ENCODE measurements around the gene SYTL3.

Gene SYTL3

DNA sequence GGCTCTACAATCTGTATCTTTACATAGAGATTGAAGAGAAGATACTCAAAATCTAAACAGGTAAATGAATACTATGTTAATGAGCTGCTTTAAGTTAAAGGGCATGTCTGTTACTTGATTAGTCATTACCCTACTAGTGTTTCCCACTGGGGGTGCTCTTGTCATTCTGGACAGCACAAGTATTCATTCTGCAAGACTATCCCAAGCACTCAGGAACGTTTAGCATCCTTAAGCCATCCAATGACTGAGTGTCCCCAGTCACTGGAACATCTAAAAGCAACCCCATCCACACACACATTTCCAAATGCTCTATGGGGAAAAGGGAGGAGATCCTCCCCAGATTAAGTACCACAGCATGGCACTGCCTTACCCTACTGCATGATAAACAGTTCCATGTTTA, 143.6 kb downstream of the SYTL3 start:
- no peak for DNase-seq (ENCODE audit: low spot score)

DNA sequence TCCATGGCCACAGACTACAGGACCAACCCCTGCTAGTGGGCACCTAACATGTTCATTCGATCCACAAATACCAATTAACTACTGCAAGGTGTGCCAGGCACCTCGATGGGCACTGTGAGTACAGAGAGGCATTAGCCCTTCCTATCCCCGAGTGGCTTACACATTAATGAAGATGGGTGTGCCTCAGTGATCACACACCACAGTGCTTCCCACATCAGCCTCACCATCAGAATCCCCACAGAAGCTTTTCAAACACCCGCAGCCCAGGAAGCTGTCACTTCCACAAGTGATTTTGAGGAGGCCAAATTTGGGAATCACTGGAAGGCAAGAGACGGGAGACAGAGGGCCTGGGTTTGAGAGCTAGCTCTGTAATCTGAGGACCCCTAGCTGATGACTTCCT, 145.7 kb downstream of the SYTL3 start:
- no peak for DNase-seq (ENCODE audit: low spot score)

DNA sequence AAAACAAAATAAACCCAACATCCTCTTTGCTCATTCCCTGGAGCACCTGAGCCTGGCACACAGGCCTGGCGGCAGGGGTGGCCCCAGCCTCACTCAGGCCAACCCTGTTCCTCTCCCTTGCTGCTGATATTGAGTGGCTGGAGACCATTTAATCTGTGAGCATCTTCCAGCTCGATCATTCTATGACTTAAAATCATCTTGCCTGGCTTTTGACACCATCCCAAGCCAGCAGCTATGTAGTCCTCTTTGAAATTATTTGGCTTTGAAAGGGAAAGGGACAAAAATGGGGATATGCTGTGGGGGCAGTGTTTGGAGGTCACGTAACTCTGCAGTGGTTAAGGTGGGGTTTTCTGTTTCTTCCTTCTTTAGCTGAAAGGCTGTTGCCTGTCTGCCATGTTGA, 146.5 kb downstream of the SYTL3 start:
- DNase-seq (ENCODE audit: low spot score) = no peak

DNA sequence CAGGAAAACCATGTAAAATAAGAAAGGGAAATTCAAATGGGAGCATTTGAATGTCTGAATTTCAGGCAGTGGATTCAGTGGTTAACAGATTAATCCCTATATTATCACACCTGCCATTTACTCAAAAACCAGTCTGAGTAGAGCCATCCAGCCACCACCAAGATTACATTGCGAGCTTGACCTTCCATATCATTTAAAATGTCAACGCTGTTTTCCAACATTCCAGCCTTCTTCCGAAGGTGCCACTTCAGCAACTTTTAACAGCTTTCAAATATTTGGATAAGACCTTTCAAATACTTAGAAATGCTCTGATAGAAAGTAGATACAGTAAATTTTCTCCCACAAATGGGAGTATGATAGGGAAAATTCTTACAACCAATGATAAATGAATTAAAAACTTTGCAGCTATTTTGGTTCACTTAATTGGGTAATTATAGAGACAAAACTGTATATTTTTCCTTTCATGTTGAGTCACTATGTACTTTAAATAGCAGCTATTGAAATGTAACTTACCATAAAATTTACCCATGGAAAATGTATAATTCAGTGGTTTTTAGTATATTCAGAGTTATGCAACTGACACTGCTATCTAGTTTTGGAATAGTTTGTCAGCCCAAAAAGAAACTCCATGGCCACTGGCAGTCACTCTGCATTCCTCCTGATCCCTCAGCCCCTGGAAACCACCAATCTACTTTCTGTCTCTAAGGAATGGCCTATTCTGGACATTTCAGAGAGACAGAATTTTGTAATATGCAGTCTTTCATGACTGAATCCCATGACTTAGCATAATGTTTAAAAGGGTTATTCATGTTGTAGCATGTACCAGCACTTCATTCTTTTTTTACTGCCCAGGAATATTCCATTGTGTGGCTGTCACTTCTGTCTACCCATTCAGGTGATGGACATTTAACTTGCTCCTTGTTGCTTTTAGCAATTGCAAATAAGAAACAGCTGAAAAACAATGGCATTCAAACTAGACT, 147.8 kb downstream of the SYTL3 start:
- no peak for DNase-seq (ENCODE audit: low spot score)

DNA sequence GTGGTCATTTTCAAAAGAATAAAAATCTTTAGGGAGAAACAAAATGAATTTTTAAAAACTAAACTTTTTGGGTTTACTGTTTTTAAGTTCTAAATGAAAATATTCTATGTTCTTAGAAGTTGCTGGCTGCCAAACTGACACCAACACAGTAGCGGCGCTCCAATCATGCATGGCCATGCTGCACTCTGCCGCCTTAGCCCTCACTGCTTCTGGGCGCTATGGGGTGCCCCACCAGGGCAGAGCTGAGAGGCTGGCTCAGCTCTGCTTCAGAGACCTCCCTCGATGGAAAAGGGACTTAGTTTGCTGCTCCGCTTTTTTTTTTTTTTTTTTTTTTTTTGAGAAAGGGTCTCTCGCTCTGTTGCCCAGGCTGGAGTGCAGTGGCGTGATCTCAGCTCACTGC, 148.5 kb downstream of the SYTL3 start:
- DNase-seq (ENCODE audit: low spot score) = no peak

DNA sequence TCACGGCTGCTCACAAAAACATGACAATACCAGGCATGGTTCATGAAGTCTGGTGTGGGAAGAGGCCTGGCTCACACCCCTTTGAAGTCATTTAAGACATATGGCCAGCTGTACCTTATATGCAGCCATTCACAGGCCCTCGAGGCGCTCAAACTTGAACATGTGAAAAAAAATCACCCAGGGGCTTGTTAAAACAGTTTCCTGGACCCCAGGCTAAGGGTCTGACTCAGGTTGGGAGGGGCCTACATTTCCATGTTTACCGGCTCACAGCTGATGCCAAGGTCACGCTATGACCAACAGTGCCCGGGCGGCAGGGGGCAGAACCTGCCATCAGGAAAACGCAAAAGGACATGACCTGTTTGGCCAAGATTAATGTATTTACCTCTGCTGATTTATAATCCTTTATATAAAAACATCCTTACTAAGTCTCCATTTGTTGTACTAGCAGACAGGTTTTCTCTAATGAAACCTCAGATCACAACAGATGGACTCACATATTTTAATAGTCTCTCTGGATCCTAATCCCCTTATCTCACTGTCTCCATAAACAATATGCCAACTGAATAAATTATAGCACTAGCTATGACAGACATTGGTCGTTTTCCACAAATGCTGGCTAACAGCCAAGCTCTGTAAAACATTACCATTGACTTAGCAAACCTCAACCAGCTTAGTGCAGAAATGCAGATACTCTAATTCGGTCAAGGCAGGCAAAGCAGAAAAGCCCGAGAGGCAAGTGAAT, 149.4 kb downstream of the SYTL3 start:
- peak; percentile 53 for DNase-seq (ENCODE audit: low spot score)

DNA sequence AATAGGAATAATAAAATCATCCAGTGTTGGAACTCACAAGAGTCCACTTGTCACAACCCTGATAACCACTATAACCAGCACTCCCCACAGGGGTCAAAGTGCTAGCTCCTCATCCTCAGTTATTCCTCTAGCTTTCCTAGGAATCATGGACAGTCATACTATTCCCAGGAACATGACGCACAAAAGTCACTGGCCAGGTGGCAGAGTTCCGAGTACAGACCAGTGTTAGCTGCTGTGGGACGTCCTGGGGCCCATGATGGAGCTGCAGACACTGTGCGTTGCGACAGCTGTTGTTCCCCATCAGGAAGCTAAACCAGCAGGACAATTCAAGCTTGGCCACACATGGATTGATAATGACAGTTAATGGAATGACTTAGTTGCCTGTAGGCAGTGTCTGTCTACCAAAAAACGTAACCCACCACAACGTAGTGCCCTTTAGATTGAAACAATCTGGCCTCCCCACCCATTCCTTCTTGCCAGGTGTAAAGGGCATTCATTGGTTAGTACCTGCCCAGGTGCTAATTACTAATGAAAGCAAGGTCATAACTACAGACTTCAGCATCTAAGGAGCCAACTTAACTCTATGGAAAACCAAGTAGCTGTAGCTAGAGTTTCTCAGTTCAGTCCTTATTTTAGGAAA, 151.9 kb downstream of the SYTL3 start:
- DNase-seq (ENCODE audit: low spot score) = no peak

DNA sequence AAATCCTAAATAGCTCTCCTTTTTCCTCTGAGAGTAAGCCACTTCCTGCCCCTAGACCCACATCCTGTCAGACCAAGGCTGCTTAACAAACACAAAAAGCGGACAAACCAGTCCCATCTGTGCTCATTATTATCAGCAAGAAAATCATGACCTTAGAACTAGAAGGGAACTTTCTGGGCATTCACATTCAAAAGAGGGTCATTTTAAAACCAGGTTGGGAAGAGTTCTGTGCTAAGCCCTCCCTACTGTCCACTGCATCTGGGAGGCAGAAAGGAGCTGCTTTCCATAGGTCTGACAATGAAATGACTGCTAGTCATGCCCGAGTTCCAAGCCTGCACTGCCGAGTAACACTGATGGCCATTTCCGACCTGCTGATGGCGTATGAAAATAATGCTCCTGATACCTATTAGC, 153.9 kb downstream of the SYTL3 start:
- DNase-seq (ENCODE audit: low spot score) = peak; percentile 36

DNA sequence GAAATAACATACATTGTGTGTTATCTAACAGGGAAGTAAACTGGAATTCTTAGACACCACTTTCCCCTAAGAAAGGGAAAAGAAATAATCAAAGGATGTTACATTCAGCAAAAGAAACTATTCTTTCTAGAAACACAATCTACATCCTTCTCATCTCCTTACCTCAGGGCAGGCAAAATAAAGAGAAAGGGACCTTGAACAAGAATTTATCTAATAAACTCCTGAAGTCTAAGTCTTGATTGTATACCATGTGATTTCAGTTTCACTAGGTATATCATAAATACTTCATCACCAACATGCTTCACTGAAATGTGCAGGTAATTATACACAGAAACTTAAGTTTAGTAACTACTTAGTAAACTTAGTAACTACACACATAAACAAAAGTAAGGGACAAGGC, 154.4 kb downstream of the SYTL3 start:
- no peak for DNase-seq (ENCODE audit: low spot score)

DNA sequence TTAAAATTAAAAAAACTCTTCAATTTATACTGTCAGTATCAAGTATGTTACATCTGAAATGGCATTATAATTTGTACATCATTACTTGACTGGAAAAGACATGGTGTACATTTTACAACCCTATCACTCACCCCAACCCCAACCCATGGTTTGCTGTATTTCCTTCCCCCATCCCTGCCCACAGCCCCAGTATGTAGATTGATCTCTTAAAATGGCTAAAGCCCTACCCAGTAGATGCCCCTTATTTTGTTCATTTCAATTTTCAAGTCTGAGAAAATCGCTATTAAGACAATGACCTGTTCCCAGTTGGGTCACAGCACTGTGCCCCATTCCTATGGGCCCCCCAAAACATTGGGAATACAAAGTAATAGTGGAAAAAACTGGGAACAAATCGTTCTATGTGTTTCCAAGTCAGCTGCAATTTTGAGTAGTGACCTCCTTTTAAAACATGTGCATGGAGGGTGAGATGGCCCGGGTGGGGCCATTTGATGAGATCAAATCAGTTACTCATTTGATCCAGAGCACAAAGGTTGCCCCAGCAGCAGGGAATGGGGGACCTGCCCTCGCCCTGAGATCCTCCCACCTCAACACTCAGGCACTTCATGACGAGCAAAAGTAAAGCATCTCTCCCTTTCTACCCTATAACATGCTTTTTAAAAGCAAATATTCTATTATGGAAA, 156.0 kb downstream of the SYTL3 start:
- no peak for DNase-seq (ENCODE audit: low spot score)

DNA sequence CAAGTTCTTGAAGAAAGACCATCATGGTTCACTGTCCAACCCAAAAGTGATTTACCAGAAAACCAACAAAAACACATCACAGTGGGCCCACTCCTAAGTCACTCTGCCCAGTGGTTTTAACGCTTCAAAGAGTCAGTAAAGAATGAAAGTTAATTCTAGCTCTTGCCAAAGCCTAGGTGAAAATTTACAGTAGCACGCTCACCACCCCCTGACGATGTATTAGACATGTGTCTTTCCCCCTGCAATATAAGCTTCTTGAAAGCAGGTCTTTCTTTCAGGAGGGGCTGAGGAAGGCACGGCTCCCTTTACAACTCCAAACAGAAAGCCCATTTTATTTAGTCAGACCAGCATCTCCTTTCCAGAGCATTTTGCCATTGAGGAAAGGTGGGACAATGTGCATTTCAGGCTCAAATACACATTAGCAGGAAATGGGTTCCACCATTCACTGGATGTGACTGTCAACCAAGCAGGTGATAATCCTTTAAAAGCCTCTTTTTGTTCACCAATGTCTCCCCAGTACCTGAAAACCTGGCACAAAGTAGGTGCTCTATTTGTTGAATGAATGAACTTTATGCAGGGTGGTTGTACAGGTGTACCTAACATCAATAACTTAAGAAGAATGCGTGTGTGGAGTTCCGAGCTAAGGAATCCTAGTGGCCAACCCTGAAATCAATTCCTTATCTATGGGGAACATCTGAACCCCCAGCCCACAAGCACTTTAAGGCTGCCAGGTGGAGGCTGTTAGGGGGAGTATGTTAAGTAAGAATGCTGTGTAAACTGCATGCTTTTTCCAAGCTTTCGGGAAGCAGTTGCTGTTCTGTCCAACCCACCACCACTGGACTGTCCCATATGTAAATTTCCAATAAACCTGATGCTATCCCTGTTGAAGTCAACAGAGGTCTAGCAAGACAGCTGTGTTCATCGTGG, 157.9 kb downstream of the SYTL3 start:
- DNase-seq (ENCODE audit: low spot score) = no peak

DNA sequence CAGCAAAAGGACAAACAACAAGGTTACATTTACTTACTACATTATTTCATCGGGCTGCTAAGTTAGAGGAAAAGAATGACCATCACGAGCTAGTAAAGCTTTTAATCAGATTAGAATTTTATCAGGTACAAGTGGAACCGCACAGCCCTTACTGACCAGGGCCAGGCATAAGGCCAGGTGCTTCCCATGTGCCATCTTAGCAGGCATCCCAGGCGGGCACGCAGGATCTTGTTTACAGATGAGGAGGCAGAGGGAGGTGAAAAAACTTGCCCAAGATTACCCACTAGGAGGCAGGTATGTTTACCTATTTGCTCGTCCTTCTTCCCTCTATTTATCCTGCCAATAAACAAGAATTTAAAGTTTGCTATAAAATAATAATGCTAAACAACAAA, 158.6 kb downstream of the SYTL3 start:
- no peak for DNase-seq (ENCODE audit: low spot score)

DNA sequence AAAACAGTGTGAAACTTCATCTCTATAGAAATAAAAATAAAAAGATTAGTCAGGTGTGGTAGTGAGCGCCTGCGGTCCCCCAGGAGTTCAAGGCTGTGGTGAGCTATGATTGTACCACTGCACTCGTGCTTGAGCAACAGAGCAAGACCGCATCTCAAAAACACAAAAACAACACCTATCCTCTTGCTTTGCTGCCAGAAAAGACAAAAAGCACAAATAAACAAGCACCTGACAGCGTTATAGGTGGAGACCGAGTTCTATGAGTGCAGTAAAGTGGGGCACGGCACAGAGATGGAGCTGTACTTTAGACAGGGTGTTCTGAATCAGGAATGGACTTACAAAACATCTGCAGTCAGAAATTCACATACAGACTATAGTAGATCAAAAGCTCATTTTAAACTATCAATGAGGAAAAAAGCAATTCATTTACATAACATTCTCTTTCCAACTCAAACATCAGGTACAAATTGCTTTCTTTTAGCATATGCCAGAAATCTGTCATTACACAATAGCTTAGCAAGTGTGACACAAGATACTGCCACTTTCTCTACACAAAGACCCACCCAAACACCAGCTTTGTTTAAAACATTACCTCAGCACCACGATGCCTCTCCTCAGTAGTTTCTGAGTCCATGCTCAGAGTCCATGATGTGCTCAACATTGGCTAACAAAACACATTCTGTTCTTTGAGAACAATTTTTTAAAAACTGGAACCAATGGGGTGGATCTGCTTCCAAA, 159.3 kb downstream of the SYTL3 start:
- no peak for DNase-seq (ENCODE audit: low spot score)

DNA sequence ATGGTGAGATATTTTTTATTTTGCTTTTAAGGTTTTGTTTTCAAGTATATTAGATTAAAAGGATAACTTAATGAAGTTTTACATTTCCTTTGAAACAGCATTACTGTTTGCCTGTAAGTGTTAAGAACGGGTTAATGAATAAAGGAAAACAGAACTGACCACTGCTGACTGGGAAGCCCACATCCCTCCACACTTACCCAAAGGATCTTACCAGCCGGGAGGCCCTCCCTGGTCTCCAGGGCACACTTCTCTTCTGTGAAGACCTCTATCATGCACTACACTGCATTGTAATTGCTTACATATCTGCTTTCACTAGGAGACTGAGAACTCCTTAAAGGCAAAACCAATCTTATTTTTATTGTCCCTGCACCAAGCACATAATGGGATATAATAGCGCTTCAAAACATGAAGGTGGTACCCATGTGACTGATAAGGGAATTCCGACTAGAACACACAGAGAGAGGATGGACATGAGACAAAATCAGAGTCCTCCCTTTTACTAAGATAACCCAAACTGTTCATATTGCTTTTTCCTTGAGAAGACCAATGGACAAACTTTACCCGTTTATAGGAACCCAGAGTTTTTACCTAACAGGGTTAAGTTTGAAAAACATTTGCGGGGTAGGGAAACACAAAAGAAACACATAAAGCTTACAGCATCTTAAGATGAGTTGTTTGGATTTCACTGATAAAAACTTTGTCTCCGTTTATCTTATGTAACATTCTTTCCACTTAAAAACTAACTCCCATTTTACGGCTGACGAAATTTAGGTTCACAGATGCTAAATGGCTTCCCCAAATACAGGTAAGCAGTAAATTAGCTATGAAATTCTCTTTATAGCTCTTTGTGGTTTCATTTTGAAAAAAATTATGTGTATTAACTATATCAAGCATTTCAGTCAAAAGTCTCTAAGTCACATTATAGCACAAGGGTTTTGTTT, 160.6 kb downstream of the SYTL3 start:
- DNase-seq (ENCODE audit: low spot score) = no peak

DNA sequence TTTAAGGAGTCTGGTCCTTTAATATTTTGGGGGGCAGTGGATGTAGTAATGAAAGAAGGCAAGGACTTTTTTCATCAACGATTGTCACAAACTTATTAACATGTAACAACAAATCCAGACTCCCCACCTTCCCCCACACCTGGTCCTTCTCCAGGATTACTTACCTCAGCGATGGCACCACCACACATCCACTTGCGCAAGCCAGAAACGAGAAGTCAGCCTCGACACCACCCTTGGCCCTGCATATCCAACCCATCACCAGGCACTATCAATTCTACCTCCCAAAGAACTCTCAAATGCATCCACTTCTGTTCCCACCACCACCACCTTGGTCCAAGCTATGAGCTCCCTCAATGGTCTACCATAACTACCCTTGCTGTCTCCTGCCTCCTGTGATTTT, 162.8 kb downstream of the SYTL3 start:
- DNase-seq (ENCODE audit: low spot score) = no peak

DNA sequence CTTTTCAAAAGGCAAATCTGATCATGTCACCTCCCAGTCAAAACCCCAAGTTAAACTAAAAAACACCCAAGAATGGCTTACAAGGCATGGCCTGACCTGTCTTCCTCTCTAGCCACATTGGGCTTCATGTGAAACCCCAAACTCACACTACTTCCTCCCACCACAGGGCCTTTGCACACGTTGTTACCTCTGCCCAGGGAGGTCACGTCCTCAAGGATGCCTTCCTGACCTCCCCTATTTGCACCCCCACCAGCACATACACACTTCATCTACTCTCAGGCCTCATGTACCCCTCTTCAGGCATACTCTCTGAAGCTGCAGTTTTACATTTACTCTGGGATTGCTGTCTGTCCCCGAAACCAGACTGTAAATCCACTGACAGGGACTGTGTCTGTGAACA, 163.2 kb downstream of the SYTL3 start:
- DNase-seq (ENCODE audit: low spot score) = no peak
